ENCODE measurements around the gene PEA15.

PEA15 gene

DNA sequence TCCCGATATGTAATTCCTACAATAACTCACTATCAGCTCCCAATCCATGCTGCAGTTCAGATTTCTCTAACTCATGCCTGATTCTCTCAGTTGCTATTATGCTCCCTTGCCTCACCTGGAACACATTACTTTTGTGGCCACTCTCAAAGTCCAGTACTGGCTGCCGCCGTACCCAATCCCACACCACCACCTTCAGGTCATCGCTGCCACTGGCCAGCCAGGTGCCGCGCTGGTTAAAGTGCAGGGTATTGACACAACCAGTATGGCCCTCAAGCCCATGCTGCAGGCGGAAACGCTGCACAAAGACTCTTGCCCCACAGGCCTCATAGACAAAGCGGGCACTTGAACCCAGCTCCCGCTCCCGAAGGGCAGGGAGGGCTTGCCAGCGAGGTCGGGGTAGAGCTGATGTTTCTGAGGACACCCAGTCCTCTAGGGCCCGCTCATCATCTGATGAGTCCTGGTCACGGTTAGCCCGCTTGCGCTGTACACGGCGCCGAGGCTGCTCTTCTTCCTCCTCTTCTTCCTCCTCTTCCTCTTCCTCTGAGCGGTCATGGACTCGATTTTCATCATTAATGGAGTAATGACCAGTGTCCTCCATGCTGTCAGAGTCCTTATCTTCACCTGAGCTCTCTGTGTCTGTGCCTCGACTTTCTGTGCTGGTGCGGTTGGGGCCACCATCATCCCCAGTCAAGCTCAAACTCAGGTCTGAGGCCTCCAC is 34.6 kb downstream of the PEA15 start:
- no peak for DNase-seq

GRCh38 chr1:160243767-160244166 is 38.6 kb downstream of the PEA15 start:
- DNase-seq, result peak in 1 of 14 donors; percentile 93

- peak in 1 of 14 donors; percentile 86 for DNase-seq
These were observed 39.0 kb downstream of the PEA15 start for GRCh38 chr1:160244209-160244608.

GRCh38 chr1:160245434-160245833 is 40.2 kb downstream of the PEA15 start:
- DNase-seq, result no peak

DNA sequence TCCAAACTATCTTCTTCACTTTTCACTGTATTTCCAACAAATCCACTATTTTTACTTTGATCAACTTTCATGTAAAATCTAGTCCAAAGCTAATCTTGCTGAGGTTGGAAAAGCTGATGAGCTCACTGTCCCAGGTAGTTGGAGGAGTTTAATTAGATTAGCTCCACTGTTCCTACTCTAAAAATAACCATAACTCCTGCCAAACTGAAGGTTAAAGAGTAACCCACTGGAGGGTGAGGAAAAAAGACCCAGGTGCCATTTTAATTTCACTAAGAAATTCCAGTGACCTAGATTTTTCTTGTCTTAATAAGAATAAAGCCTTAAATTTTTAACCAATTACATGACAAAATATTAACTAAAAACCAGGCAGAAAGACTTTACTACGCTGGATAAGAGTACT is 41.9 kb downstream of the PEA15 start:
- DNase-seq, result peak in 1 of 14 donors; percentile 23

- peak in 2 of 14 donors; percentile 5 to 63 for DNase-seq
These were observed 45.8 kb downstream of the PEA15 start for GRCh38 chr1:160251011-160251410.

DNA sequence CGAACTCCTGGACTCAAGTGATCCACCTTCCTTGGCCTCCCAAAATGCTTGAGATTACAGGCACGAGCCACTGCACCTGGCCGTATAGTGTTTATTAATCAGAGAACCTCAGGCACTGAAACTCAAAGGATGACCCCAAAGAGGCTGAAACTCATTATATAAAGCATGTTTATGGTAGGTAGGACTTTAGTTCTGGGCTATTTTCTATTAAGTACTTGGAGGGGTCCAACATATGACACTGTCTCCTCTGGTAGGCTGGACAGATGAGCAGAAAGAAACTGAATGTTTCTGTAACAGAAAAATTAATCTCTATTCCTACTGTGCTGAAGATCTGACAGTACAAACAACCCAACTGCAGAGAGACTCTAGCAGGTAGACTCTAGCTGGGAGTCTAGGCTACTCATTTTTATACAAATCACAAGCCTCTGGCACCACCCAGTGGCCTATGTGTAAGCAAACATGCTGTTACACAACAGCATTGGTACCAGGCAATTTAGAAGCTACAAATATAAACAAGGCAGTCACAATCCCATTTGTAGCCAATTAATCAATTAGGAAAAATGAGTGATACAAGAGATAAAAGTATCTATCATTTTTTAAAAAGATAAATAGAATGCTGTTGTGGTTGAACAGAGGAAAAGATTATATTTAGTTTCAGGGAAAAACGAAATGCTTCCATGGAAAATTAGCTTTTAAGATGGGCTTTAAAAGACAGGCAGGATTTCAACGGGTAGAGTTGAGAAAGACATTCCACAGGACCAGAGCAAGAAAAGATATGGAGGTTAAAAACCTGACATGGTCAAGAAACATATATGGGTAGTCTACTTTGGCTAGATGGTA is 46.7 kb downstream of the PEA15 start:
- peak in 11 of 14 donors; percentile 11 to 91 (median 32) for DNase-seq

- no peak for DNase-seq
These were observed 50.7 kb downstream of the PEA15 start for GRCh38 chr1:160255781-160256300.

DNA sequence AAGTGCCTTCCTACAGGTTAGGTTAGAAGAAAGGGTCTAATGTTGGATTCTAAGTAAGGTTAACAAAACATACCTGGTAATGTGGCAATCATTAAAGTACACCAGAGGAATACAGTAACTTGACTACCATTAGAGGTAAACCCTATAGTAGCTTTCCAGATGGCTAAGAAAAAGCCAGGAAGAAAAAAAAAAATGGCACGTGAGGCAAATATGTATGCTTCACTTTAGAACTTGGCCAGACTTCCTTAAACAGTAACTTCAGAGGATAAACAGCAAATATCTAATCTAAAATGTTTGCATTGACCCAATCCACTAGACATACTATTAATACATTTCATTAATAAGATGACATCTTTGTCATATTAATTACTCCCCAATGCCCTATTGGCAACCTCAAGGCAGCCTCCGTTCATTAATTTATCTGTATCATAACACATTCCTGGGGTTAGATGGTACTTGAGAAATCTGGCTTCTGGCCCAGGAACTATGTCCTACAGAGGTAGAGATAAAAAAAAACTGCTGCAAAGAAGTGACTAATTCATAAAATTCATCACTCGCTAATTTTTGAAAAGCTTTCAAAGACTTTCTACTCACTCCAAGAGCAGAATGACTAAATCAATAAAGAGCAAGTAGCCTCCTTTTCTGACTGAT is 51.3 kb downstream of the PEA15 start:
- no peak for DNase-seq

DNA sequence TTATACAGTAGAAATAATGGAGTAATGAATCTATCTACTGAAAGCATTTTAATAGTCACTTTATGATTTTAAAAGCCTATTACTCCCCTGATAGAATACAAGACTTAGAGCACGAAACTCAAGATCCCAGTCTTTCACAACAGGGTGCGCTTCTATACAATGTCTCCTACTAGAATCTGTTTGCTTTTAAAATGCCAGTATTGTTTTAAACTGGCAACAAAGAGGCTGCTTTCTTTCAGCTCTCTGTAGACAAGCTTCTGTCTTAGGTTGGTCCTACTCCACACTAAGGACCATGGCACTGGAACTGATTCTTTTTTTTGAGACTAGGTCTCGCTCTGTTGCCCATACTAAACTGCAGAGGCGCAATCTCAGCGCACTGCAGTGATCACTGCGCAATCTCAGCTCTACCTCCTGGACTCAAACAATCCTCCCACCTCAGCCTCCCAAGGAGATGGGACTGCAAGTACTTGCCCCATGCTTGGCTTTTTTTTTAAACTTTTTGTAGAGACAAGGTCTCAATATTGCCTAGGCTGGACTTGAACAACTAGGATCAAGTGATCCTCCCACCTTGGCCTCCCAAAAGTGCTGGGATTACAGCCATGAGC is 52.3 kb downstream of the PEA15 start:
- DNase-seq, result no peak

DNA sequence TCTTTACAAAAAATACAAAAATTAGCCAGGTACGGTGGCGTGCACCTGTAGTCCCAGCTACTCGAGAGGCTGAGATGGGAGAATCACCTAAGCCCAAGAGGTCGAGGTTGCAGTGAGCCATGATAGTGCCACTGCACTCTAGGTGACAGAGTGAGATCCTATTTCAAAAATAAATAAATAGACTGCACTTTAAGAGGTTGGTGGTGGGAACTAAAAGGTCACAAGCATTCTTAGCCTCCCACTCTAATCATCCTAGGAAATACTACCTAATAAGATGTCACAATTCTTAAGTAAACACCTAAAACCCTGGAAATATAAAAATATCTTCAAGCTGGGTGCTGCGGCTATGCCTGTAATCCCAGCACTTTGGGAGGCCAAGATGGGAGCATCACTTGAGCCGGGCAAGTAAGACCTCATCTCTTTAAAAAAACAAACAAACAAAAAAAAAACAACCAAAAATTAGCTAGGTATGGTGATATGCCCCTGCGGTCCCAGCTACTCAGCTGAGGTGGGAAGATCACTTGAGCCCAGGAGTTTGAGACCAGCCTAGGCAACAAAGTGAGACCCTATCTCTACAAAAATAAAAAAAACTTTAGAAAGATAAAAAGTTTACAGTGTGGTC is 53.1 kb downstream of the PEA15 start:
- DNase-seq, result no peak

DNA sequence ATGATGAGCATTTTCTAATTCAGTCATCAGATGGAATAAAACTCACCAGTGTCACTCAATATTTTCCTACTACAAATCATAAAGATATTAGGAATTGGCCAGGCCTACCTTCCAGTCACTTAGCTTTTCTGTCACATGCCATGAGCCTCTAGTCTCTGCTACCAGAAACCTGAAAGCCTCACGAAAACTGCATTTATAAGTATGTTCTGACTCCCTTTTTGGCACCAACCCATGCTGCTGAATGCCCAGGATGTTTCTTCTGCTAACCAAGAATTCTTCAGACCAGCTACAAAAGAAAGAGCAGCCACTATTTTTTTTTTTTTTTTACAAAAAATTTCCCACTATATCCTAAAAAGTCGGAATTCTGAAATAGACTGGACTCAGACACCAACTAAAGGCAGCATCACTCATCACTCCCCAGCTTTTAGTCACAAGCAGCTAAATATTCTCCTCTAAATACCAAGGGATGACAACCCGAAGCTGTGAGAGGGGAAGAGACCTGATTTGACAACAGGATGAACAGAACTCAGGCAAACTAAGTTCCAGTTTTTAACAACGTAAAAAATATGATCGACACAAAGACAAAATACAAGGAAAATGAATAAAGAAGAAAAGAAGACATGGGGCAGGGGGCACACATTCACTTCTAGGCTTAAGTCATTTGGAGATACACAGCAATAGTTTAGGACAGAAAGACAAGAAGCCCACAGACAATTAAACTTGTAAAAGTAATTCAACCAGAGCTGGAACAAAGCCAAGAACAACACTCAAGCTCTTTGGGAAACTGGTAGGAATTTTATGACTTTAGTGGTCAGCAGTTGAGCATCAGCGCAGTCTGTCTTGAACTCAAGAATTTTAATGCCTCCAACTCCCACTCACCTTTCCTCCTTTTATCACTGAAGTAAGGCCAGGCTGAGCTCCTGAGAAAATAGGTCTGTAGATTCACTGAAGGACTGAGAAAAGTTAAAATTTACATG is 55.5 kb downstream of the PEA15 start:
- no peak for DNase-seq

DNA sequence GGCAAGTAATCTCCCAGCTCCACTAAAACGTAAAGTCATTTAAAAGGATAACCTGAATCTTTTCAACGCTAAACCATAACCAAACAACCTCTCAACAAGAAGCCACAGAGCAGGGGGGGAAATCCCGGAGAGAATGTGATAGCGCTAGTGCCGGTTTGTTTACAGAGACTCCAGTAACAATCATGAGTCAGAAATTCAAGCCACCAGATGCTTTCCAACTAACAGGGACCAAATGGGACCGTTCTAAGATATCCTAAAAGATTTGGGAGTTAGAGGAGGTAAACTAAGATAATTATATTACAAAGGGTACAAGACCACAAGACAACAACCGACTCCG is 56.3 kb downstream of the PEA15 start:
- DNase-seq, result peak in 4 of 14 donors; percentile 22 to 62 (median 44)

GRCh38 chr1:160261893-160262794 is 57.0 kb downstream of the PEA15 start, which contains the start of gene DCAF8:
Gene DCAF8 (minus strand): TSS chr1:160262549. CDS start chr1:160244008, 18,541 bp downstream.
- peak; percentile 65 to 98 (median 96) for DNase-seq

DNA sequence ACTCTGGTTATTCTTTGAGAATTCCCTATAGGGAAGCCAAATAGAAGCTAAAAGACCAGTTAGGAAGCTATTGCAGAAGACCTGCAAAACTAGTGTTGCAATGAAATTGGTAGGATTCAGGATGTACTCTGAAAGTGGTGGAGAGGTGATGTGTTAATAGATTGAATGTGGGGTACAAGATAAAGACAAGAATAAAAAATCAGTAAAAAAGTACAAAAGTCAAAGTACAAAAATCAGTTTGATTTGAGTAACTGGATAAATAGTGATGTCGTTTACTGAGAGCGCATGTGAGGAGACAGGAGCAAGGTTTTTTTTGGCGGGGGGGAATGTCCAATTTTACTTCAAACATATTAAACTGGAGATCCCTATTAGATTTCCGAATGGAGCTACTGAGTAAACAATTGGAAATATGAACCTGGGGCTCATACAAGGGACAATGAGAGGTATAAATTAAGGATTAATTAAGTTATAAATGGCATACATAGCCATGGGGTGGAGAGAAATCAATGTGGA is 59.7 kb downstream of the PEA15 start:
- no peak for DNase-seq
